ENCODE results near the gene SBF2. TPM values are rescaled to one million over a fixed set of nuclear protein-coding genes. Genes with fewer than 3 reads are reported as not detected.

Gene SBF2
- total RNA-seq, 1 donor from 2014 or later: 30.7 TPM

GRCh38 chr11:9783986-9784385, 510.0 kb downstream of the SBF2 start:
- no peak for DNase-seq
- H3K4me3 Mint-ChIP-seq (ENCODE audit: unreplicated experiment): no peak overlapping the region
- no peaks in the 10 kb centered on the region for H3K36me3 Mint-ChIP-seq (ENCODE audit: unreplicated experiment)
- no peak overlapping the region for H3K27ac Mint-ChIP-seq (ENCODE audit: unreplicated experiment)
- no peaks in the 10 kb centered on the region for H3K4me1 Mint-ChIP-seq (ENCODE audit: low read depth, unreplicated experiment)
- H3K27me3 Mint-ChIP-seq (ENCODE audit: unreplicated experiment): peaks cover 2% of the 10 kb centered on the region
- no peaks in the 10 kb centered on the region for H3K9me3 Mint-ChIP-seq (ENCODE audit: unreplicated experiment)
- TF ChIP-seq CTCF (IDR thresholded peaks at IDR 0.05; ENCODE audit: partially characterized antibody, unreplicated experiment): no peak

- Mint-ChIP-seq H3K27me3 (ENCODE audit: unreplicated experiment) (peaks cover 2% of the 10 kb centered on the region), H3K36me3 (ENCODE audit: unreplicated experiment) (no peaks in the 10 kb centered on the region), H3K4me1 (ENCODE audit: low read depth, unreplicated experiment) (no peaks in the 10 kb centered on the region), H3K4me3 (ENCODE audit: unreplicated experiment) (no peak overlapping the region), H3K27ac (ENCODE audit: unreplicated experiment) (no peak overlapping the region), H3K9me3 (ENCODE audit: unreplicated experiment) (no peaks in the 10 kb centered on the region)
- no peak for DNase-seq
- TF ChIP-seq CTCF (IDR thresholded peaks at IDR 0.05; ENCODE audit: partially characterized antibody, unreplicated experiment): no peak
These were observed 513.1 kb downstream of the SBF2 start for GRCh38 chr11:9780929-9781328.

- Mint-ChIP-seq H3K4me3 (ENCODE audit: unreplicated experiment) (no peak overlapping the region), H3K27ac (ENCODE audit: unreplicated experiment) (no peak overlapping the region), H3K27me3 (ENCODE audit: unreplicated experiment) (peaks cover 2% of the 10 kb centered on the region), H3K4me1 (ENCODE audit: low read depth, unreplicated experiment) (no peaks in the 10 kb centered on the region), H3K36me3 (ENCODE audit: unreplicated experiment) (no peaks in the 10 kb centered on the region), H3K9me3 (ENCODE audit: unreplicated experiment) (no peaks in the 10 kb centered on the region)
- TF ChIP-seq CTCF (IDR thresholded peaks at IDR 0.05; ENCODE audit: partially characterized antibody, unreplicated experiment): no peak
- no peak for DNase-seq
These were observed 516.5 kb downstream of the SBF2 start for GRCh38 chr11:9777525-9777924.

- Mint-ChIP-seq H3K27me3 (ENCODE audit: unreplicated experiment) (peaks cover 2% of the 10 kb centered on the region), H3K36me3 (ENCODE audit: unreplicated experiment) (no peaks in the 10 kb centered on the region), H3K4me1 (ENCODE audit: low read depth, unreplicated experiment) (no peaks in the 10 kb centered on the region), H3K27ac (ENCODE audit: unreplicated experiment) (no peak overlapping the region), H3K9me3 (ENCODE audit: unreplicated experiment) (no peaks in the 10 kb centered on the region), H3K4me3 (ENCODE audit: unreplicated experiment) (no peak overlapping the region)
- DNase-seq: no peak
- TF ChIP-seq CTCF (IDR thresholded peaks at IDR 0.05; ENCODE audit: partially characterized antibody, unreplicated experiment): no peak
These were observed 517.0 kb downstream of the SBF2 start for GRCh38 chr11:9777066-9777465.

GRCh38 chr11:9776203-9776602, 517.8 kb downstream of the SBF2 start:
- H3K27ac Mint-ChIP-seq (ENCODE audit: unreplicated experiment): no peak overlapping the region
- TF ChIP-seq CTCF (IDR thresholded peaks at IDR 0.05; ENCODE audit: partially characterized antibody, unreplicated experiment): no peak
- H3K4me1 Mint-ChIP-seq (ENCODE audit: low read depth, unreplicated experiment): no peaks in the 10 kb centered on the region
- peaks cover 3% of the 10 kb centered on the region for H3K9me3 Mint-ChIP-seq (ENCODE audit: unreplicated experiment)
- peaks cover 2% of the 10 kb centered on the region for H3K27me3 Mint-ChIP-seq (ENCODE audit: unreplicated experiment)
- DNase-seq: no peak
- H3K36me3 Mint-ChIP-seq (ENCODE audit: unreplicated experiment): no peaks in the 10 kb centered on the region
- H3K4me3 Mint-ChIP-seq (ENCODE audit: unreplicated experiment): no peak overlapping the region

All from glutamatergic neuron (in vitro differentiated cells).